GM11168 (cell line): ENCODE measurements around the gene PRC1.
"Not testable (repeated sequence)": the region's sequence is repeated elsewhere in the genome, so short reads cannot be mapped to it uniquely, and the experiment has no call there.

Experiments used
- in situ Hi-C: fragments of 300-500 bp; cut with MboI; formaldehyde crosslinking; loops from one replicate; pipeline ENCODE4 v1.12.0; 2022; ENCODE audit warnings: low sequenced_read_pairs; ENCODE audit not compliant: unreplicated experiment

PRC1 gene

DNA sequence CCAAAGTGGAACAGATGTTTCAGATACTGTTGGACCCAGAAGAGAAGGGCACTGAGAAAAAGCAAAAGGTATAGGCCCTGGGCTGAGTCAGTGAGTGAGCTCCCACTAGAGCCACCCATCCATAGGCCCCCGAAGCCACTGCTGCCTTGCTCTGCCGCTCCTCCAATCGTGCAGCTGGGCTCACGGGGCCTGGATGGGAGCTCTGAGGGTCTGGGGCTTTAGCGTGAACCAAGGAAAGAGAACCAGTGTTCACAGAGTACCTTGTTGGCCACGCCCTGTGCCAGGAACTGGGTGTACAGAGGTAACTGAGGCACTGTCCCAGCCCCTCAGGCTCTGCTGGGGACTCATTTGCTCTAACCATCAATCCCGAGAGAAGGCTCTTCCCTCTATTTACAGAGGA, 54.6 kb downstream of the PRC1 start:
- in situ Hi-C loops = no loop called here

DNA sequence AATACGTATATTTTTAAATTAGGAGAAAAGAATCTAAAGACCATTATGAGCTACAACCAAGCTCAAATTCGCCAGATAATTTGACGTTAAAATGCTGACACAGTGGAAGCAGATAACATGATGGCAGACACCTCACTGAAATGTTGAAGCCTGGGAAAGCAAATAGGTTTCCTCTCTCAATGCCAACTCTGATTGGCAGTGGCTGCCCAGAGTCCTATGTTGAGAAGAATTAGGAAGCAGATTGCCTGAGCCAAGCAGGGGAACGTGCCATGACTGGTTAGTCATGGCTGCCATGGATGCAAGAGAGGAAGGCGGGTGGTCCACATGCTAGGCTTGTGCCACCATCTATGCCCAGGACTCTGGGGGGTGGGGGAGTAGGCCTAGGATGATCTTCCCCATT, 56.1 kb downstream of the PRC1 start:
- in situ Hi-C loops = no loop called here

- in situ Hi-C loops = no loop called here
Measured at GRCh38 chr15:90936823-90937222, 57.5 kb downstream of the PRC1 start.

DNA sequence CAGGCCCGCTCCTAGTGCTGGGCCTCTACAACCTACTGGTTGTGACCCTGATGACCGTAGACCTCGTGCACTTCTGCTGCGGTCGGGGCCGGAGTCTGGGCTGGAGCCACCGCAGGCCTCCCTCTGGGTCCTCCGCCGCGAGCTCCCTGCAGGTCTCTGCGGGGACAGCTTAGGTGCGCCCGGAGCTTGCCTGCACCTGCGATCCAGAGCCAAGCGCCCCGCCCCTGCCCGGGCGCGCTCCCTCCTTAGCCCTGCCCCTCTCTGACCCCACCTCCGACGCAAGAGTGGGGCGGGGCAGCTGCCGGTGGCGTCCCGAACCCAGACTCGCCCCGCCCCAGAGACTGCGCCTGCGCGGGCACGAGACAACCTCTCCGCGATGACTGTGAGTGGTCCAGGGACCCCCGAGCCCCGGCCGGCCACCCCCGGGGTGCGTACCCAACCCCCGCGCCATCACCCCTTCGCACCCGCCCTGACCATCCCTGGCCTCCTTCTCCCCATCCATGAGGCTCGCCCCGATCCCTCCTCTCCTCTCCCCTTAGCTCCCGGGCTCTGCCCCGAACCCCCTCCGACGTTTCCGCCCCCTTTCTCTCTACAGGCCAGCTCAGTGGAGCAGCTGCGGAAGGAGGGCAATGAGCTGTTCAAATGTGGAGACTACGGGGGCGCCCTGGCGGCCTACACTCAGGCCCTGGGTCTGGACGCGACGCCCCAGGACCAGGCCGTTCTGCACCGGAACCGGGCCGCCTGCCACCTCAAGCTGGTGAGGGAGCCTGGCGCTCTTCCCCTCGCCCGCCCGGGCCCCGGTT, 59.2 kb downstream of the PRC1 start, which contains the start of gene UNC45A:
UNC45A (plus strand) TSS at position 337 of the 803 bp plus-strand sequence; CDS start at position 377, 40 bp downstream.
- in situ Hi-C loops = no loop called here

DNA sequence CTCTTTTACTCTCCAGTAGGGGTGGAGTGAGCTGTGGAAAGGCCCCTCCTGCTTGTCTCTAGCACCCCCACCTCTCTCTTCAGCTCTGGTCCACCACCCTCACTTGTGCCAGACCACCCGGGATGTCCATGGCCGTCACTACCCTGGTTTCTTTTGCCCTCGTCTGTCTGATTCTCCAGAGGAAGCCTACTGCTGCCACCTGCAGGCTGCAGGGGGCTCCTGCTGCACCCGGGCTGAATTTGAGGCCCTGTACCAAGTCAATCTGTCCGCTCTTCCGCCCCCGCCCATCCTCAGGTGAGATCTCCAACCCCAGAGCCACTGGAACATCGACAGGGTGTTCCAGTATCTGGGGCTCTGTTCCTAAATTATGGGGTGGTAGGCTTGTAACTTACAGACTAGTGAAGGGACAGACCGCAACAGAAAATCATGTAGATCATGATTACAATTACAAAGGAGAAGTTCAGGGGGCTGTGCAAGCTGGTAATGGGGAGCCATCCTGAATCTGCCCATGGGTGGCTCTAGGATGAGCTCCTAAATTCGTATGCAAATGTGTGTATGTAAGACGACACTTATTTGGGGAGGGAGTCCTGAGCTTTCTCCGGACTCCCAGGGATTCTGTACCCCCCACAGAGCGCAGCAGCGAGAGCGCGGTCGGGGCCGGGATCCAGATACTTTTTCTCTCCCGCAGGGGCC, 59.9 kb downstream of the PRC1 start:
- in situ Hi-C loops = no loop called here

- in situ Hi-C loops = no loop called here
Measured at GRCh38 chr15:90933301-90933700, 61.0 kb downstream of the PRC1 start.

- in situ Hi-C loops = no loop called here
Measured at GRCh38 chr15:90932660-90932991, 61.7 kb downstream of the PRC1 start.

- in situ Hi-C loops = no loop called here
Measured at GRCh38 chr15:90931828-90932659, 62.3 kb downstream of the PRC1 start, which contains the start of gene HDDC3. Gene HDDC3, minus strand, starts transcription at chr15:90932549. Its CDS starts 9 bp downstream, at chr15:90932540.

- in situ Hi-C loops = no loop called here
Measured at GRCh38 chr15:90931575-90931827, 62.8 kb downstream of the PRC1 start.

DNA sequence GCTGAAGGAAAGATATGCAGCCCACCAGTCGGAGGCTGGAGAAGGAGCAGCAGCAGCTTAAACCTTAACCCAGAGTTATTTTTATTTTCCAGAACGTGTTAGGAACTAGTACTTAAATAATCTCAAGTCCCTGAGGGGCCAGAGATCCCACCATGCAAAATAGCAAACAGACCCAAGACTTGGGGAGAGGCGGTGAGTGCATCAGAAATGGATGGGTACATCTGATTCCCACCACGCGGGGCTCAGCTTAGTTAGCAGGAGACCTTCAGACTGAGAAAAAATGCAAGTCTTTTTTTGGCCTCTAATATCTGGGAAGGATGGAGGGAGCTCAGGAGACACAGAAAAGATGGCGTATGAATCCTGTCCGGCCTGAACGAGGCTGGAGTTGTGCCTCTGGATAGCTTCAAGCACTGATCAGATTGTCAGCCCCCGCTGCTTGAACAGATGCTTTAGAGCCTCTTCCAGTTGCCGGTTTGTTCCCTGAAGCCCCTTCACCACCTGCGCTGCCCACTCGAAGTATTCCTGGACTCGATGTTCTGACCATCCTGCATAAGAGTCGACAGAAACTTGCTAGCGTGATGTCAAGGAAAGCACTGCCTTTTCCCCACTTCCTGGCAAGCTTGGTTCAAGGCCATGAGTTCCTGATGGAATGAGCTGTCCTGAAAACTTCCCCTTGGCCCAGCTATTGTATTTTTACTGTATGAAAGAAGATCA, 63.3 kb downstream of the PRC1 start:
- in situ Hi-C loops = no loop called here

DNA sequence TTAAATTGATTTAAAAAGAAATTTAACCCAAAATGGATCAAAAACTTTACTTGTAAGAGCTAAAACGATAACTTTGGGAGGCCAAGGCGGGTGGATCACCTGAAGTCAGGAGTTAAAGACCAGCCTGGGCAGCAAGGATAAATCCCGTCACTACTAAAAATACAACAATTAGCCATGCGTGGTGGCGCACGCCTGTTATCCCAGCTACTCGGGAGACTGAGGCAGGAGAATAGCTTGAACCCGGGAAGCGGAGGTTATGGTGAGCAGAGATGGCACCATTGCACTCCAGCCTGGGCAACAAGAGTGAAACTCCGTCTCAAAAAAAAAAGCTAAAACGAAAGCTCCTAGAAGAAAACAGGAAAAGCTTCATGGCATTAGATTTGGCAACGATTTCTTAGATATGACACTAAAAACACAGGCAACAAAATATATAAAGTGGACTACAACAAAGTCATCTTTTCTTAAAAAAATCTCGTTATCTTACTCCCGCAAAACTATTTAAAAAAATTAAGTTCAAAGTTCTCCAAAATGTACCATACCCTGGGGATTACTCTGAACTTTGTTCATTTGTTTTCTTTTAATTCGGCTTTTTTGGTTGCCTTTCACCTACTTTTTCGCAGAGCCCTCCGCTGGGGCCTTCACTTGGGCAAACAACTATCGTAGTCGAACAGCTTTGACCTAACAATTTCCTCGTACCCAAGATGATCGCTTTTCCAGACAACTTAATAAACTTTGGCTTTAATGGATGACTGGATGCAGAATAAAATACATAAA, 64.9 kb downstream of the PRC1 start:
- in situ Hi-C loops = no loop called here

GRCh38 chr15:90928106-90928505, 66.2 kb downstream of the PRC1 start:
- in situ Hi-C loops = not testable (repeated sequence)

DNA sequence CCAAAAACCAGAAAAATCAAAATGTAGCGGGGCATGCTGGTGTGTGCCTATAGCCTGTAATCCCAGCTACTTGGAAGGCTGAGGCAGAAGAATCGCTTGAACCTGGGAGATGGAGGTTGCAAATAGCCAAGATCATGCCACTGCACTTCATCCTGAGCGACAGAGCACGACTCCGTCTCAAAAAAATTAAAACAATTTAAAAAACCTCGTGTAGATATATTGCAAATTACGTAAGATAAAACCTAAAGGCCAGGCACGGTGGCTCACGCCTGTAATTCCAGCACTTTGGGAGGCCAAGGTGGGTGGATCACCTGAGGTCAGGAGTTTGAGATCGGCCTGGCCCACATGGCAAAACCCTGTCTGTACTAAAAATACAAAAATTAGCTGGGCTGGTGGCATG, 67.6 kb downstream of the PRC1 start:
- in situ Hi-C loops = not testable (repeated sequence)

GRCh38 chr15:90924375-90924774, 70.0 kb downstream of the PRC1 start:
- in situ Hi-C loops = no loop called here

DNA sequence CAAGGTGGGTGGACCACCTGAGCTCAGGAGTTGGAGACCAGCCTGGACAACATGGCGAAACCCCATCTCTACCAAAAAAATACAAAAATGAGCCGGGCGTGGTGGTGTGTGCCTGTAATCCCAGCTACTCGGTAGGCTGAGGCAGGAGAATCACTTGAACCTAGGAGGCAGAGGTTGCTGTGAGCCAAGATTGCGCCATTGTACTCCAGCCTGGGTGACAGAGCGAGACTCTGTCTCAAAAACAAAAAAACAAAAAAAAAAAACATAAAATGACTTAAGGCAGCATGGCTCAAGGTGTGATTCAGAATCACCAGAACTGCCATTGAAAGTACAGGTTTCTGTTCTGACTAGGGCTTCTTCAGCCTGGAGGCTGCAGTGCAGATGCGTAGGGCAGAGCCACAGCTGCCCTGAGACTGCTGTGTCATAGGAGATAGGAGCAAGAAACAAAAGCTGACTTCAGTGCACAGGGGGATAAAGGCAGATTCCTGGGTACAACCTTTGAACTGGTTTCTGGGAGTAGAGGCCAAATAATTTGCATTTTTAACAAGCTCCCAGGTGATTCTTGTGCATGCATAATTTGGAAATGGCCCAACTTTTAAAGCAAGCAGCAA, 71.5 kb downstream of the PRC1 start:
- in situ Hi-C loops = not testable (repeated sequence)

- in situ Hi-C loops = no loop called here
Measured at GRCh38 chr15:90921887-90922286, 72.4 kb downstream of the PRC1 start.

GRCh38 chr15:90918835-90919234, 75.5 kb downstream of the PRC1 start:
- in situ Hi-C loops = no loop called here

GRCh38 chr15:90918034-90918788, 76.1 kb downstream of the PRC1 start:
- in situ Hi-C loops = no loop called here

- in situ Hi-C loops = no loop called here
Measured at GRCh38 chr15:90917569-90917968, 76.8 kb downstream of the PRC1 start.
